Neuronal stem cell (in vitro differentiated cells): ENCODE results near the gene FBXO36.
"Not testable (repeated sequence)": the region's sequence is repeated elsewhere in the genome, so short reads cannot be mapped to it uniquely, and the experiment has no call there.

Experiments
- DNase-seq: peaks from one replicate; pipeline ENCODE4 v3.0.0-alpha.2; 2013; ENCODE audit warnings: low spot score
- H2AFZ ChIP-seq: one replicate; pipeline ENCODE4 v1.6.1; 2013; ENCODE audit warnings: mild to moderate bottlenecking, low read length, inconsistent platforms
- H2AK5ac ChIP-seq: 2 replicates; pipeline ENCODE4 v1.6.1; 2013; ENCODE audit warnings: low read depth, mild to moderate bottlenecking, inconsistent platforms, low read length, moderate library complexity, mixed read lengths
- H2BK120ac ChIP-seq: 2 replicates; pipeline ENCODE4 v1.6.1; 2013; ENCODE audit warnings: low read depth, mild to moderate bottlenecking, inconsistent platforms, low read length, moderate library complexity, mixed read lengths
- H2BK12ac ChIP-seq: one replicate; pipeline ENCODE4 v1.6.1; 2013; ENCODE audit warnings: low read length, inconsistent platforms
- H2BK15ac ChIP-seq: 2 replicates; pipeline ENCODE4 v1.6.1; 2013; ENCODE audit warnings: mild to moderate bottlenecking, low read length, inconsistent platforms, mixed read lengths
- H2BK5ac ChIP-seq: one replicate; pipeline ENCODE4 v1.6.1; 2013; ENCODE audit warnings: inconsistent platforms, mild to moderate bottlenecking, low read length, moderate library complexity
- H3K14ac ChIP-seq: one replicate; pipeline ENCODE4 v1.6.1; 2013; ENCODE audit warnings: low read length, inconsistent platforms
- H3K18ac ChIP-seq: 2 replicates; pipeline ENCODE4 v1.6.1; 2013; ENCODE audit warnings: low read length, inconsistent platforms
- H3K23ac ChIP-seq: 2 replicates; pipeline ENCODE4 v1.6.1; 2013; ENCODE audit warnings: low read depth, mild to moderate bottlenecking, mixed read lengths, low read length, inconsistent platforms; ENCODE audit not compliant: poor library complexity
- H3K27ac ChIP-seq: replicated peaks from 3 replicates; pipeline ENCODE4 v1.5.1; 2013; ENCODE audit warnings: low read length, inconsistent platforms
- H3K27me3 ChIP-seq, 3 experiments: 2 replicates each; pipeline ENCODE4 v1.6.1; 2013; ENCODE audit warnings: low read length in 3 of 3, mild to moderate bottlenecking in 2 of 3, inconsistent platforms in 1 of 3, low read depth in 1 of 3, mixed read lengths in 1 of 3, moderate library complexity in 1 of 3; ENCODE audit not compliant: control insufficient read depth in 3 of 3, insufficient read depth in 3 of 3
- H3K36me3 ChIP-seq, 2 donors: replicated peaks in 1 of 2; 2 replicates each; pipeline ENCODE4 v1.6.1; 2013; ENCODE audit warnings: low read length in 2 of 2; ENCODE audit not compliant: control insufficient read depth in 2 of 2, insufficient read depth in 2 of 2
- H3K4ac ChIP-seq: 2 replicates; pipeline ENCODE4 v1.6.1; 2013; ENCODE audit warnings: inconsistent platforms, mild to moderate bottlenecking, low read length, moderate library complexity
- H3K4me1 ChIP-seq, 2 donors: 1 replicate in 1 of 2; 2 replicates in 1 of 2; pipeline ENCODE4 v1.6.1; 2013; ENCODE audit warnings: low read length in 2 of 2, low read depth in 1 of 2; ENCODE audit not compliant: control insufficient read depth in 2 of 2, insufficient read depth in 1 of 2
- H3K4me2 ChIP-seq: one replicate; pipeline ENCODE4 v1.6.1; 2013; ENCODE audit warnings: mild to moderate bottlenecking, low read length, inconsistent platforms; ENCODE audit not compliant: insufficient read depth, poor library complexity, severe bottlenecking
- H3K4me3 ChIP-seq, 2 donors: 2 replicates each; pipeline ENCODE4 v1.5.1; 2013; ENCODE audit warnings: low read length in 2 of 2, mild to moderate bottlenecking in 2 of 2, inconsistent platforms in 1 of 2, moderate library complexity in 1 of 2
- H3K79me1 ChIP-seq: one replicate; pipeline ENCODE4 v1.6.1; 2013; ENCODE audit warnings: low read depth, mild to moderate bottlenecking, inconsistent platforms, low read length, moderate library complexity
- H3K9ac ChIP-seq: one replicate; pipeline ENCODE4 v1.6.1; 2013; ENCODE audit warnings: mild to moderate bottlenecking, low read depth, low read length, inconsistent platforms; ENCODE audit not compliant: poor library complexity
- H3K9me3 ChIP-seq, 2 donors: replicated peaks in 1 of 2; 2 replicates each; pipeline versions ENCODE3 to v1.6.1; 2013; ENCODE audit warnings: low read length in 2 of 2, mild to moderate bottlenecking in 2 of 2, inconsistent platforms in 1 of 2, low read depth in 1 of 2, mixed read lengths in 1 of 2, moderate library complexity in 1 of 2; ENCODE audit not compliant: control insufficient read depth in 2 of 2, insufficient read depth in 1 of 2
- H4K8ac ChIP-seq: one replicate; pipeline ENCODE4 v1.6.1; 2013; ENCODE audit warnings: low read depth, mild to moderate bottlenecking, inconsistent platforms, low read length, moderate library complexity
- H4K91ac ChIP-seq: one replicate; pipeline ENCODE4 v1.6.1; 2013; ENCODE audit warnings: low read length, low read depth, mild to moderate bottlenecking, inconsistent platforms; ENCODE audit not compliant: poor library complexity
- WGBS, 2 donors: extraction: QIAGEN DNeasy Blood & Tissue Kit; methylation state at CpG; one replicate each; pipeline ENCODE4 v1.1.7; 2013; ENCODE audit warnings: missing lambda C conversion rate in 2 of 2, mixed read lengths in 1 of 2; ENCODE audit not compliant: insufficient read length in 2 of 2, insufficient replicate concordance in 1 of 2; ENCODE audit errors: extremely low coverage in 2 of 2; 5-methylcytosine and 5-hydroxymethylcytosine counted together

Gene FBXO36

GRCh38 chr2:229956491-229956890 is 34.2 kb downstream of the FBXO36 start:
- Histone ChIP-seq H4K8ac (no peak overlapping the region), H3K4me1 (peaks cover 0 to 4% of the 10 kb centered on the region in 2 donors), H3K79me1 (no peaks in the 10 kb centered on the region), H3K4me2 (no peak overlapping the region), H3K36me3 (no peaks in the 10 kb centered on the region), H2AFZ (no peak overlapping the region), H2AK5ac (no peak overlapping the region), H3K18ac (no peak overlapping the region), H2BK15ac (no peak overlapping the region), H3K27me3 (no peaks in the 10 kb centered on the region), H3K27ac (no peak overlapping the region), H3K14ac (no peak overlapping the region), H3K4me3 (no peak overlapping the region), H3K4ac (no peak overlapping the region), H2BK12ac (no peak overlapping the region), H2BK5ac (no peak overlapping the region), H2BK120ac (no peak overlapping the region), H3K9ac (no peak overlapping the region), H3K9me3 (no peaks in the 10 kb centered on the region), H4K91ac (no peak overlapping the region), H3K23ac (no peak overlapping the region)
- no peak for DNase-seq
- no CpG with 5 or more reads among the region's 3 CpGs for WGBS, 2 donors

- H4K91ac ChIP-seq, H3K79me1 ChIP-seq, H3K4me2 ChIP-seq, H3K27me3 ChIP-seq, H2AK5ac ChIP-seq, H3K9me3 ChIP-seq, H2AFZ ChIP-seq, H3K9ac ChIP-seq, H2BK12ac ChIP-seq, H2BK120ac ChIP-seq, H3K18ac ChIP-seq, H3K14ac ChIP-seq, H3K27ac ChIP-seq, H3K23ac ChIP-seq, H3K36me3 ChIP-seq, DNase-seq, H3K4me3 ChIP-seq, H4K8ac ChIP-seq, H3K4me1 ChIP-seq, H2BK5ac ChIP-seq, H2BK15ac ChIP-seq, H3K4ac ChIP-seq: not testable (repeated sequence)
- no CpG with 5 or more reads among the region's 9 CpGs for WGBS, 2 donors
Observed at GRCh38 chr2:229963596-229963995, 41.3 kb downstream of the FBXO36 start.

DNA sequence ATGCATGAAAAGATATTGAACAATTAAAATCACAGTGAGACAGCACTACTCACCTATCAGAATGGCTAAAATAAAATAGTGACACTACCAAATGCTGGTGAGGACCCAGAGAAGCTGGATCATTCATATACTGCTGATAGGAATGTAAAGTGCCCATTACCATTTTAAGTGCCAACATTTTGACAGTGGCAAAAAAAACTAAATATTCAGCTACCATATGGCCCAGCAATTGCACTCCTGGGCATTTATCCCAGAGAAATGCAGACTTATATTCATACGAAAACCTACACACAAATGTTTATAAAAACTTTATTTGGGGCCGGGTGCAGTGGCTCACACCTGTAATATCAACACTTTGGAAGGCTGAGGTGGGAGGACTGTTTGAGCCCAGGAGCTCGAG is 47.6 kb downstream of the FBXO36 start:
- DNase-seq, result no peak
- no peak overlapping the region for H2BK120ac ChIP-seq
- H3K9ac ChIP-seq, result no peak overlapping the region
- H2BK15ac ChIP-seq, result no peak overlapping the region
- no peak overlapping the region for H2BK5ac ChIP-seq
- H4K8ac ChIP-seq, result no peak overlapping the region
- no peak overlapping the region for H3K23ac ChIP-seq
- no peak overlapping the region for H4K91ac ChIP-seq
- H2AK5ac ChIP-seq, result no peak overlapping the region
- H3K27me3 ChIP-seq, result no peaks in the 10 kb centered on the region
- no CpG with 5 or more reads among the region's 3 CpGs for WGBS, 2 donors
- H3K4me1 ChIP-seq, result no peaks in the 10 kb centered on the region
- H2BK12ac ChIP-seq, result no peak overlapping the region
- no peak overlapping the region for H3K4me2 ChIP-seq
- no peak overlapping the region for H2AFZ ChIP-seq
- H3K4ac ChIP-seq, result no peak overlapping the region
- no peaks in the 10 kb centered on the region for H3K79me1 ChIP-seq
- no peak overlapping the region for H3K18ac ChIP-seq
- H3K14ac ChIP-seq, result no peak overlapping the region
- H3K27ac ChIP-seq, result no peak overlapping the region
- no peaks in the 10 kb centered on the region for H3K9me3 ChIP-seq
- H3K4me3 ChIP-seq, result no peak overlapping the region
- H3K36me3 ChIP-seq, result no peaks in the 10 kb centered on the region

DNA sequence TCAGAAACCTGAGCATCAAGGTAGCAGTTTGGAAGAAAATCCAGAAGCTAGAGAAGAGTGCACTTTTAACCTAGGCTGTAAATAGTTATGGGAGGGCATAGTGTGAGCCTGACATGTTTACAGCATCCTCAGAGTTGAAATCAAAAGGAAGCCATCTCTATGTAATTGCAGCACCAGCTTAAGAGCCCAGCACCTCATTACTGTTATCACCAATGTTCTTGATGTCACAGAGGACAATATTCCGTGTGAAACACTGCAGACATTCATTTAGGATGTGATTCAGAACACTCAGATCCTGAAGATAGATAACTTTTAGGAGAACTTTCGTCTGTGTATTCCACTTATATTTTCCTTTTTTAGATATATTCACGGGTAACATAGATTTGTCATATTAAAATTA is 48.1 kb downstream of the FBXO36 start:
- DNase-seq, result no peak

More for the DNA sequence above, 48.1 kb downstream of the FBXO36 start:
- Histone ChIP-seq H3K23ac (no peak overlapping the region), H3K4me2 (no peak overlapping the region), H2BK120ac (no peak overlapping the region), H3K4ac (no peak overlapping the region), H2BK15ac (no peak overlapping the region), H3K9ac (no peak overlapping the region), H4K91ac (no peak overlapping the region), H2BK12ac (no peak overlapping the region), H3K36me3 (no peaks in the 10 kb centered on the region), H3K79me1 (no peaks in the 10 kb centered on the region), H3K14ac (no peak overlapping the region), H3K9me3 (no peaks in the 10 kb centered on the region), H2AFZ (no peak overlapping the region), H2BK5ac (no peak overlapping the region), H3K27ac (no peak overlapping the region), H4K8ac (no peak overlapping the region), H2AK5ac (no peak overlapping the region), H3K4me3 (no peak overlapping the region), H3K4me1 (no peaks in the 10 kb centered on the region), H3K27me3 (no peaks in the 10 kb centered on the region), H3K18ac (no peak overlapping the region)
- no CpG with 5 or more reads among the region's 3 CpGs for WGBS, 2 donors
